Measurements from ENCODE around the gene PER2.
A peak's percentile ranks its signal among the peaks of the same experiment; 100 is the strongest.

Gene PER2

GRCh38 chr2:238242731-238243495 lies 45.5 kb downstream of the PER2 start:
- DNase-seq = no peak

GRCh38 chr2:238241970-238242369 lies 46.4 kb downstream of the PER2 start:
- DNase-seq = no peak

GRCh38 chr2:238240757-238241711 lies 47.4 kb downstream of the PER2 start:
- peak; percentile 23 for DNase-seq

GRCh38 chr2:238239863-238240756 lies 48.3 kb downstream of the PER2 start, which contains the start of gene HES6:
Gene HES6 (minus strand): TSS chr2:238240038. CDS start chr2:238239905, 133 bp downstream.
- DNase-seq = peak; percentile 77

GRCh38 chr2:238239543-238239862 lies 48.9 kb downstream of the PER2 start:
- peak; percentile 18 for DNase-seq

- peak; percentile 48 for DNase-seq
These were observed 49.5 kb downstream of the PER2 start for GRCh38 chr2:238238766-238239542.

GRCh38 chr2:238238311-238238765 lies 50.1 kb downstream of the PER2 start:
- DNase-seq = no peak

GRCh38 chr2:238237431-238238135 lies 50.8 kb downstream of the PER2 start:
- no peak for DNase-seq

GRCh38 chr2:238236571-238236970 lies 51.8 kb downstream of the PER2 start:
- no peak for DNase-seq

GRCh38 chr2:238235856-238236255 lies 52.6 kb downstream of the PER2 start:
- DNase-seq = no peak

GRCh38 chr2:238235331-238235732 lies 53.1 kb downstream of the PER2 start:
- no peak for DNase-seq

- DNase-seq = no peak
These were observed 54.8 kb downstream of the PER2 start for GRCh38 chr2:238233625-238234024.

- DNase-seq = no peak
These were observed 56.6 kb downstream of the PER2 start for GRCh38 chr2:238231809-238232208.

- peak; percentile 84 for DNase-seq
These were observed 57.1 kb downstream of the PER2 start for GRCh38 chr2:238231251-238231793.

GRCh38 chr2:238230699-238231098 lies 57.7 kb downstream of the PER2 start:
- no peak for DNase-seq

GRCh38 chr2:238228700-238229099 lies 59.7 kb downstream of the PER2 start:
- DNase-seq = no peak

GRCh38 chr2:238227587-238228032 lies 60.8 kb downstream of the PER2 start:
- DNase-seq = no peak

GRCh38 chr2:238226698-238227586 lies 61.5 kb downstream of the PER2 start:
- DNase-seq = no peak

GRCh38 chr2:238225911-238226697 lies 62.3 kb downstream of the PER2 start:
- no peak for DNase-seq

Data from CD4-positive, alpha-beta T cell treated with Interferon gamma for 1 hour (primary cell).